Right lobe of liver (tissue), 4 donors: ENCODE results near the gene RPS6KA2.

ENCODE experiments used
- CTCF ChIP-seq, 4 donors: fragments of 200-600 bp in 3 of 4; fragments of 450-650 bp in 1 of 4; IDR thresholded peaks; one replicate each; pipeline versions ENCODE4 v1.5.1 to v1.8.0; 2016 to 2022; ENCODE audit warnings: antibody characterized with exemption in 4 of 4, mild to moderate bottlenecking in 2 of 4
- POLR2A ChIP-seq: fragments of 450-650 bp; IDR thresholded peaks from one replicate; pipeline ENCODE4 v1.6.1; 2017; ENCODE audit warnings: antibody characterized with exemption, mild to moderate bottlenecking
- donor health status: DM: no; HTN: no; CAD: no.
- donor health status: DM: no; HTN: no; CAD: no.
- donor health status: DM: no; HTN: yes; CAD: no.

GRCh38 chr6:166453651-166454050 lies 173.4 kb downstream of the RPS6KA2 start:
- TF ChIP-seq CTCF (IDR thresholded peaks at IDR 0.05) (no peak), POLR2A (no peak)
